ENCODE measurements around the gene FTCD.
"Not testable (repeated sequence)": the region's sequence is repeated elsewhere in the genome, so short reads cannot be mapped to it uniquely, and the experiment has no call there.

FTCD gene

GRCh38 chr21:46141767-46142581 is 13.4 kb downstream of the FTCD start:
- TF ChIP-seq, protein P1, sequence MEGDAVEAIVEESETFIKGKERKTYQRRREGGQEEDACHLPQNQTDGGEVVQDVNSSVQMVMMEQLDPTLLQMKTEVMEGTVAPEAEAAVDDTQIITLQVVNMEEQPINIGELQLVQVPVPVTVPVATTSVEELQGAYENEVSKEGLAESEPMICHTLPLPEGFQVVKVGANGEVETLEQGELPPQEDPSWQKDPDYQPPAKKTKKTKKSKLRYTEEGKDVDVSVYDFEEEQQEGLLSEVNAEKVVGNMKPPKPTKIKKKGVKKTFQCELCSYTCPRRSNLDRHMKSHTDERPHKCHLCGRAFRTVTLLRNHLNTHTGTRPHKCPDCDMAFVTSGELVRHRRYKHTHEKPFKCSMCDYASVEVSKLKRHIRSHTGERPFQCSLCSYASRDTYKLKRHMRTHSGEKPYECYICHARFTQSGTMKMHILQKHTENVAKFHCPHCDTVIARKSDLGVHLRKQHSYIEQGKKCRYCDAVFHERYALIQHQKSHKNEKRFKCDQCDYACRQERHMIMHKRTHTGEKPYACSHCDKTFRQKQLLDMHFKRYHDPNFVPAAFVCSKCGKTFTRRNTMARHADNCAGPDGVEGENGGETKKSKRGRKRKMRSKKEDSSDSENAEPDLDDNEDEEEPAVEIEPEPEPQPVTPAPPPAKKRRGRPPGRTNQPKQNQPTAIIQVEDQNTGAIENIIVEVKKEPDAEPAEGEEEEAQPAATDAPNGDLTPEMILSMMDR (IDR thresholded peaks at IDR 0.05; ENCODE audit: control insufficient read depth, insufficient read depth, low read depth, low read length, missing control alignments) = no peak
- H3K4me3 ChIP-seq (ENCODE audit: control insufficient read depth, low read depth, low read length) = no peak overlapping the region

GRCh38 chr21:46140352-46141003 is 14.9 kb downstream of the FTCD start:
- not testable (repeated sequence) for DNase-seq (ENCODE audit: low read depth); H3K4me3 ChIP-seq (ENCODE audit: control insufficient read depth, low read depth, low read length)

More at GRCh38 chr21:46141767-46142581, 13.4 kb downstream of the FTCD start:
- no peak for DNase-seq (ENCODE audit: low read depth)

DNA sequence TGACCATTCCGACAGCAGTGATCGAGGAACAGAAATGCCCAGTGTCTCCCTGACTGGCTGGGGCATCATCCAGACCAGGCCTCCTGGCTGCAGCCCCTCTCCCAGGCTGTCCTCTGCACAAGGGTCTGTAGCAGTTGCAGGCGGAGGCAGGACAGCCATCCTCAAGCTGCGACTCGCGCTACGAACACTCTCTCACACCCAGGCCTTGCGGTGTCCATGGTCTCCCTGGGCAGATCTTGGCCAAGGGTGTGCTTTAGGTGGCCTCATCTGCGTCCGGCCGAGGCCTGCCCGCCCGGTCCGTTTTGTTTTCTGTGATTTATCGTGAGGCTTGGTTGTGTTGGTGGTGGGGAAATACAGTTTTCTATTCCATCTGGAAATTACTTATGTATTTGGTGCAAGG is 15.7 kb downstream of the FTCD start:
- TF ChIP-seq, protein P1 (IDR thresholded peaks at IDR 0.05; ENCODE audit: control insufficient read depth, insufficient read depth, low read depth, low read length, missing control alignments) = no peak
- DNase-seq (ENCODE audit: low read depth) = no peak
- no peak overlapping the region for H3K4me3 ChIP-seq (ENCODE audit: control insufficient read depth, low read depth, low read length)

GRCh38 chr21:46138383-46138970 is 16.9 kb downstream of the FTCD start:
- TF ChIP-seq, protein P1 (IDR thresholded peaks at IDR 0.05; ENCODE audit: control insufficient read depth, insufficient read depth, low read depth, low read length, missing control alignments) = no peak
- DNase-seq (ENCODE audit: low read depth) = no peak

GRCh38 chr21:46137908-46138307 is 17.5 kb downstream of the FTCD start:
- DNase-seq (ENCODE audit: low read depth) = no peak
- TF ChIP-seq, protein P1 (IDR thresholded peaks at IDR 0.05; ENCODE audit: control insufficient read depth, insufficient read depth, low read depth, low read length, missing control alignments) = no peak
- no peak overlapping the region for H3K4me3 ChIP-seq (ENCODE audit: control insufficient read depth, low read depth, low read length)

More at GRCh38 chr21:46138383-46138970, 16.9 kb downstream of the FTCD start:
- H3K4me3 ChIP-seq (ENCODE audit: control insufficient read depth, low read depth, low read length) = no peak overlapping the region

GRCh38 chr21:46136739-46137349 is 18.5 kb downstream of the FTCD start:
- no peak for DNase-seq (ENCODE audit: low read depth)
- H3K4me3 ChIP-seq (ENCODE audit: control insufficient read depth, low read depth, low read length) = no peak overlapping the region

More at GRCh38 chr21:46136739-46137349, 18.5 kb downstream of the FTCD start:
- TF ChIP-seq, protein P1 (IDR thresholded peaks at IDR 0.05; ENCODE audit: control insufficient read depth, insufficient read depth, low read depth, low read length, missing control alignments) = no peak
